HepG2 (cell line): ENCODE data around the gene REEP2. TPM values are rescaled to one million over a fixed set of nuclear protein-coding genes. Genes with fewer than 3 reads are reported as not detected.

Experiments used
- CBX5 ChIP-seq: sonication (generic); formaldehyde crosslinking; IDR thresholded peaks from 2 replicates; pipeline ENCODE4 v1.4.0; 2020; ENCODE audit warnings: missing genetic modification reagents, borderline replicate concordance
- ERF ChIP-seq: IDR thresholded peaks from 2 replicates; pipeline ENCODE4 v1.6.1; 2018; ENCODE audit warnings: missing biosample characterization, missing genetic modification reagents
- GATAD1 ChIP-seq: IDR thresholded peaks from 2 replicates; pipeline ENCODE4 v1.6.1; 2016; ENCODE audit warnings: missing genetic modification reagents, missing compliant biosample characterization
- MIER3 ChIP-seq: IDR thresholded peaks from 2 replicates; pipeline ENCODE4 v1.6.1; 2016; ENCODE audit warnings: missing compliant biosample characterization, borderline replicate concordance
- ONECUT2 ChIP-seq: sonication (generic); formaldehyde crosslinking; IDR thresholded peaks from 2 replicates; pipeline ENCODE4 v1.4.0; 2020; ENCODE audit warnings: missing genetic modification reagents
- RAD51 ChIP-seq: fragments of 450-650 bp; IDR thresholded peaks from 2 replicates; pipeline ENCODE4 v1.6.1; 2016; ENCODE audit warnings: borderline replicate concordance
- RBFOX2 ChIP-seq: fragments of 200-400 bp; formaldehyde crosslinking; IDR thresholded peaks from 2 replicates; pipeline ENCODE4 v1.6.1; 2017; ENCODE audit warnings: low read depth, mild to moderate bottlenecking, low read length
- RELA ChIP-seq: sonication (generic); formaldehyde crosslinking; IDR thresholded peaks from 2 replicates; pipeline ENCODE4 v1.4.0; 2020; ENCODE audit warnings: missing genetic modification reagents
- RFX1 ChIP-seq: fragments of 450-650 bp; IDR thresholded peaks from 2 replicates; pipeline ENCODE4 v1.6.1; 2017
- SRSF9 ChIP-seq: fragments of 200-400 bp; formaldehyde crosslinking; IDR thresholded peaks from 2 replicates; pipeline ENCODE4 v1.6.1; 2018; ENCODE audit warnings: borderline replicate concordance, mild to moderate bottlenecking, low read depth, low read length; ENCODE audit not compliant: insufficient read depth, poor library complexity, severe bottlenecking
- TOPORS ChIP-seq: sonication (generic); formaldehyde crosslinking; IDR thresholded peaks from 2 replicates; pipeline ENCODE4 v1.8.0; 2023; ENCODE audit warnings: mild to moderate bottlenecking, missing genetic modification reagents
- ZIK1 ChIP-seq: sonication (generic); formaldehyde crosslinking; IDR thresholded peaks from 2 replicates; pipeline ENCODE4 v1.5.0; 2020; ENCODE audit warnings: mild to moderate bottlenecking, low read depth, missing genetic modification reagents, borderline replicate concordance
- ZNF143 ChIP-seq: sonication (generic); formaldehyde crosslinking; IDR thresholded peaks from 2 replicates; pipeline ENCODE4 v1.4.0; 2020; ENCODE audit warnings: missing genetic modification reagents
- ZNF160 ChIP-seq: sonication (generic); formaldehyde crosslinking; IDR thresholded peaks from 2 replicates; pipeline ENCODE4 v1.8.0; 2022; ENCODE audit warnings: mild to moderate bottlenecking, inconsistent platforms, missing genetic modification reagents
- ZNF329 ChIP-seq: sonication (generic); formaldehyde crosslinking; IDR thresholded peaks from 2 replicates; pipeline ENCODE4 v1.9.0; 2021; ENCODE audit warnings: low read depth, mild to moderate bottlenecking, missing genetic modification reagents
- ZNF337 ChIP-seq: sonication (generic); formaldehyde crosslinking; IDR thresholded peaks from 2 replicates; pipeline ENCODE4 v1.5.1; 2020; ENCODE audit warnings: missing genetic modification reagents, low read depth, mild to moderate bottlenecking, borderline replicate concordance
- ZNF34 ChIP-seq: sonication (generic); formaldehyde crosslinking; IDR thresholded peaks from 2 replicates; pipeline ENCODE4 v1.4.0; 2020; ENCODE audit warnings: mild to moderate bottlenecking, missing genetic modification reagents, borderline replicate concordance
- ZNF343 ChIP-seq: sonication (generic); formaldehyde crosslinking; IDR thresholded peaks from 2 replicates; pipeline ENCODE4 v1.4.0; 2020; ENCODE audit warnings: mild to moderate bottlenecking, missing genetic modification reagents
- ZNF382 ChIP-seq: sonication (generic); formaldehyde crosslinking; IDR thresholded peaks from 2 replicates; pipeline ENCODE4 v1.5.0; 2020; ENCODE audit warnings: missing genetic modification reagents, mild to moderate bottlenecking, borderline replicate concordance
- ZNF546 ChIP-seq: sonication (generic); formaldehyde crosslinking; conservative IDR thresholded peaks from 2 replicates; pipeline ENCODE4 v1.8.1; 2023; ENCODE audit warnings: mild to moderate bottlenecking, missing genetic modification reagents
- ZNF570 ChIP-seq: sonication (generic); formaldehyde crosslinking; IDR thresholded peaks from 2 replicates; pipeline ENCODE4 v1.4.0; 2020; ENCODE audit warnings: mild to moderate bottlenecking, missing genetic modification reagents, borderline replicate concordance
- ZNF777 ChIP-seq: sonication (generic); formaldehyde crosslinking; IDR thresholded peaks from 2 replicates; pipeline ENCODE4 v1.4.0; 2020; ENCODE audit warnings: missing genetic modification reagents
- ZNF891 ChIP-seq: sonication (generic); formaldehyde crosslinking; IDR thresholded peaks from 2 replicates; pipeline ENCODE4 v1.5.0; 2020; ENCODE audit warnings: mild to moderate bottlenecking, missing genetic modification reagents
- ZZZ3 ChIP-seq: sonication (generic); formaldehyde crosslinking; IDR thresholded peaks from 2 replicates; pipeline ENCODE4 v1.4.0; 2020; ENCODE audit warnings: missing genetic modification reagents, mild to moderate bottlenecking, borderline replicate concordance
- polyA plus RNA-seq, 8 experiments: library from polyadenylated mRNA; depleted of rRNA in 3 of 8; stranded (reverse) in 7 of 8; unstranded in 1 of 8; fragments of >200 nt; fragmentation: Illumina TruSeq in 4 of 8; extraction: Trizol in 4 of 8; gene quantifications; 2 replicates each; pipeline versions ENCODE4 v1.2.1 to v1.2.3, GENCODE V29; 2011 to 2016; ENCODE audit warnings: low read depth in 4 of 8, missing spikeins in 1 of 8, mixed read lengths in 1 of 8; ENCODE audit not compliant: insufficient read depth in 1 of 8
- total RNA-seq, 5 experiments: library from RNA; depleted of rRNA; stranded (reverse); fragments of >200 nt; fragmentation: Illumina TruSeq; extraction: Trizol; gene quantifications; 2 replicates each; pipeline ENCODE4 v1.2.3, GENCODE V29; 2016; ENCODE audit warnings: low read depth in 1 of 5
- TF ChIP-seq, protein P1 (sequence below): sonication (generic); formaldehyde crosslinking; IDR thresholded peaks from 2 replicates; pipeline ENCODE4 v1.5.1; 2020; ENCODE audit warnings: mild to moderate bottlenecking, missing genetic modification reagents, borderline replicate concordance
- TF ChIP-seq, protein P2 (sequence below): IDR thresholded peaks from 2 replicates; pipeline ENCODE4 v1.6.1; 2016; ENCODE audit warnings: control low read depth

The REEP2 gene
- total and polyA plus RNA-seq, 2 of the 13 experiments (the other 11 are each of a cell fraction or from before 2014, with no cell fraction given) = 5.3 to 7.8 TPM

DNA sequence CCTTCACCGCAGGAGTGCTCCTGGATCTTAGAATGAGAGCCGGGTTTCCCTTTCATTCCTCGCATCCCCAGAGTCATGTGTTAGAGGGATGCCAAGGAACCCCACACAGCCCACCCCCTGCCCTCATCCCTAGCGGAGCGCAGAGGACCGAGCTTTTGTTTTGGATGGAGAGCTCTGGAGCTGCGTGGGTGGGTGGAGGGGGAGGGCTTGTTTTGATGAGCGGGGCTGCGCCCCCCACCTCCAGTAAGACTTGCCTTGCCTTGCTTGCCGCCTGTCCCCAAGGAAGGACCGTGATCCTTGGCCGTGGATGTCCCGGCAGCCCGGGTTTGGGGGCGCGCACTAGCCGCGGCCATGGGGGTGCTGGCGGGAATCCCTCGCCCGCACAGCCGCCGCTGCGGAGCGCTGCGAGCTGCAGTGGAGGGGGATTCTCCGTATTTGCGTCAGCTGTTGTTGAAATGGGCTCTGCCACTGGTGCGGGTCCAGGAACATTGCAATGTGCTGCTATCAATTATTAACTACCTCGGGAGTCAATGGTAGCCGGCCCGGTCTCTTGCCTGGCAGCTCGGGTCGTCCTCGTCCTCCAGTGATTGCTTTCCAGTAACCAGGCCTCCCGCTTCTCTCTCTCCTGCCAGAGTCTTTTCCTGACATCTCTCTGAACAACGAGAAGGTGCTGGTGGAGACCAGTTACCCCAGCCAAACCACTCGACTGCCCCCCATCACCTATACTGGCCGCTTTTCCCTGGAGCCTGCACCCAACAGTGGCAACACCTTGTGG, 27.5 kb downstream of the REEP2 start (continued):
- TF ChIP-seq ZNF160 (no peak), ZZZ3 (CRISPR knock-in tag) (no peak), MIER3 (CRISPR knock-in tag) (no peak), ZNF143 (no peak), ZNF777 (CRISPR knock-in tag) (no peak), ZNF343 (CRISPR knock-in tag) (no peak), ZNF546 (CRISPR knock-in tag) (no peak), ZIK1 (no peak), SRSF9 (no peak), TOPORS (CRISPR knock-in tag) (no peak), CBX5 (CRISPR knock-in tag) (no peak; the same call in 1 of the 2 replicates), RFX1 (no peak), ZNF329 (no peak), ERF (CRISPR knock-in tag) (no peak), ONECUT2 (CRISPR knock-in tag) (no peak), RAD51 (no peak), ZNF34 (CRISPR knock-in tag) (no peak), RELA (CRISPR knock-in tag) (no peak), RBFOX2 (0 out of 2 replicates have a peak, but pooled peaks have one; percentile 40), ZNF382 (CRISPR knock-in tag) (no peak), GATAD1 (CRISPR knock-in tag) (no peak), ZNF337 (CRISPR knock-in tag) (no peak), ZNF891 (CRISPR knock-in tag) (peak; percentile 43; the same call in 1 of the 2 replicates), ZNF570 (no peak)
- TF ChIP-seq, protein P1, sequence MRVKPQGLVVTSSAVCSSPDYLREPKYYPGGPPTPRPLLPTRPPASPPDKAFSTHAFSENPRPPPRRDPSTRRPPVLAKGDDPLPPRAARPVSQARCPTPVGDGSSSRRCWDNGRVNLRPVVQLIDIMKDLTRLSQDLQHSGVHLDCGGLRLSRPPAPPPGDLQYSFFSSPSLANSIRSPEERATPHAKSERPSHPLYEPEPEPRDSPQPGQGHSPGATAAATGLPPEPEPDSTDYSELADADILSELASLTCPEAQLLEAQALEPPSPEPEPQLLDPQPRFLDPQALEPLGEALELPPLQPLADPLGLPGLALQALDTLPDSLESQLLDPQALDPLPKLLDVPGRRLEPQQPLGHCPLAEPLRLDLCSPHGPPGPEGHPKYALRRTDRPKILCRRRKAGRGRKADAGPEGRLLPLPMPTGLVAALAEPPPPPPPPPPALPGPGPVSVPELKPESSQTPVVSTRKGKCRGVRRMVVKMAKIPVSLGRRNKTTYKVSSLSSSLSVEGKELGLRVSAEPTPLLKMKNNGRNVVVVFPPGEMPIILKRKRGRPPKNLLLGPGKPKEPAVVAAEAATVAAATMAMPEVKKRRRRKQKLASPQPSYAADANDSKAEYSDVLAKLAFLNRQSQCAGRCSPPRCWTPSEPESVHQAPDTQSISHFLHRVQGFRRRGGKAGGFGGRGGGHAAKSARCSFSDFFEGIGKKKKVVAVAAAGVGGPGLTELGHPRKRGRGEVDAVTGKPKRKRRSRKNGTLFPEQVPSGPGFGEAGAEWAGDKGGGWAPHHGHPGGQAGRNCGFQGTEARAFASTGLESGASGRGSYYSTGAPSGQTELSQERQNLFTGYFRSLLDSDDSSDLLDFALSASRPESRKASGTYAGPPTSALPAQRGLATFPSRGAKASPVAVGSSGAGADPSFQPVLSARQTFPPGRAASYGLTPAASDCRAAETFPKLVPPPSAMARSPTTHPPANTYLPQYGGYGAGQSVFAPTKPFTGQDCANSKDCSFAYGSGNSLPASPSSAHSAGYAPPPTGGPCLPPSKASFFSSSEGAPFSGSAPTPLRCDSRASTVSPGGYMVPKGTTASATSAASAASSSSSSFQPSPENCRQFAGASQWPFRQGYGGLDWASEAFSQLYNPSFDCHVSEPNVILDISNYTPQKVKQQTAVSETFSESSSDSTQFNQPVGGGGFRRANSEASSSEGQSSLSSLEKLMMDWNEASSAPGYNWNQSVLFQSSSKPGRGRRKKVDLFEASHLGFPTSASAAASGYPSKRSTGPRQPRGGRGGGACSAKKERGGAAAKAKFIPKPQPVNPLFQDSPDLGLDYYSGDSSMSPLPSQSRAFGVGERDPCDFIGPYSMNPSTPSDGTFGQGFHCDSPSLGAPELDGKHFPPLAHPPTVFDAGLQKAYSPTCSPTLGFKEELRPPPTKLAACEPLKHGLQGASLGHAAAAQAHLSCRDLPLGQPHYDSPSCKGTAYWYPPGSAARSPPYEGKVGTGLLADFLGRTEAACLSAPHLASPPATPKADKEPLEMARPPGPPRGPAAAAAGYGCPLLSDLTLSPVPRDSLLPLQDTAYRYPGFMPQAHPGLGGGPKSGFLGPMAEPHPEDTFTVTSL (CRISPR knock-in tag) = no peak
- TF ChIP-seq, protein P2, sequence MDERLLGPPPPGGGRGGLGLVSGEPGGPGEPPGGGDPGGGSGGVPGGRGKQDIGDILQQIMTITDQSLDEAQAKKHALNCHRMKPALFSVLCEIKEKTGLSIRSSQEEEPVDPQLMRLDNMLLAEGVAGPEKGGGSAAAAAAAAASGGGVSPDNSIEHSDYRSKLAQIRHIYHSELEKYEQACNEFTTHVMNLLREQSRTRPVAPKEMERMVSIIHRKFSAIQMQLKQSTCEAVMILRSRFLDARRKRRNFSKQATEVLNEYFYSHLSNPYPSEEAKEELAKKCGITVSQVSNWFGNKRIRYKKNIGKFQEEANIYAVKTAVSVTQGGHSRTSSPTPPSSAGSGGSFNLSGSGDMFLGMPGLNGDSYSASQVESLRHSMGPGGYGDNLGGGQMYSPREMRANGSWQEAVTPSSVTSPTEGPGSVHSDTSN (CRISPR knock-in tag) = no peak
